Smooth muscle cell (in vitro differentiated cells): ENCODE data around the gene C10orf95. TPM values are rescaled to one million over a fixed set of nuclear protein-coding genes. Genes with fewer than 3 reads are reported as not detected.
"Not testable (repeated sequence)": the region's sequence is repeated elsewhere in the genome, so short reads cannot be mapped to it uniquely, and the experiment has no call there.

Source experiments
- DNase-seq: peaks from one replicate; lab custom pipeline; 2025; ENCODE audit not compliant: unreplicated experiment; lab: John Stamatoyannopoulos, UW
- H2AFZ ChIP-seq: fragments of 200-600 bp; sonication (generic); 2 replicates; pipeline ENCODE4 v1.6.0; 2016; ENCODE audit warnings: antibody characterized with exemption, low read depth, mild to moderate bottlenecking
- H3F3A ChIP-seq: fragments of 200-600 bp; sonication (generic); 2 replicates; pipeline ENCODE4 v1.6.0; 2017; ENCODE audit warnings: antibody characterized with exemption, low read depth
- H3K27ac ChIP-seq: fragments of 200-600 bp; sonication (generic); 2 replicates; pipeline ENCODE4 v1.5.1; 2016; ENCODE audit warnings: low read depth, mild to moderate bottlenecking
- H3K27me3 ChIP-seq: fragments of 200-600 bp; sonication (generic); 2 replicates; pipeline ENCODE4 v1.6.1; 2016; ENCODE audit warnings: low read depth, mild to moderate bottlenecking
- H3K36me3 ChIP-seq: fragments of 200-600 bp; sonication (generic); 2 replicates; pipeline ENCODE4 v1.5.1; 2016; ENCODE audit warnings: low read depth
- H3K4me1 ChIP-seq: fragments of 200-600 bp; sonication (generic); 2 replicates; pipeline ENCODE4 v1.5.1; 2016; ENCODE audit warnings: low read depth
- H3K4me2 ChIP-seq: fragments of 200-600 bp; sonication (generic); 2 replicates; pipeline ENCODE4 v1.6.0; 2016; ENCODE audit warnings: mild to moderate bottlenecking
- H3K4me3 ChIP-seq: fragments of 200-600 bp; sonication (generic); 2 replicates; pipeline ENCODE4 v1.5.1; 2016; ENCODE audit warnings: mild to moderate bottlenecking
- H3K79me2 ChIP-seq: fragments of 200-600 bp; sonication (generic); 2 replicates; pipeline ENCODE4 v1.6.0; 2016; ENCODE audit warnings: low read depth, mild to moderate bottlenecking
- H3K9ac ChIP-seq: fragments of 200-600 bp; sonication (generic); 2 replicates; pipeline ENCODE4 v1.6.0; 2016; ENCODE audit warnings: low read depth
- H3K9me3 ChIP-seq: fragments of 200-600 bp; sonication (generic); replicated peaks from 2 replicates; pipeline ENCODE4 v1.5.1; 2016; ENCODE audit warnings: low read depth
- H4K20me1 ChIP-seq: fragments of 200-600 bp; sonication (generic); 2 replicates; pipeline ENCODE4 v1.6.0; 2016; ENCODE audit warnings: low read depth
- WGBS: methylation state at CpG from one replicate; pipeline ENCODE4 v1.1.7; 2016; ENCODE audit warnings: low lambda C conversion rate; 5-methylcytosine and 5-hydroxymethylcytosine counted together
- polyA plus RNA-seq: library from polyadenylated mRNA; unstranded; fragments of >200 nt; fragmentation: Nextera tagmentation; extraction: Ambion mirVana; gene quantifications from 2 replicates; pipeline ENCODE4 v1.2.1, GENCODE V29; 2016
- total RNA-seq: library from RNA; depleted of rRNA; stranded (reverse); fragments of >200 nt; gene quantifications from 2 replicates; pipeline ENCODE4 v1.2.3, GENCODE V29; 2014
- TF ChIP-seq, protein P1 (sequence below): fragments of 200-600 bp; sonication (generic); IDR thresholded peaks from 2 replicates; pipeline ENCODE4 v1.5.1; 2017; ENCODE audit warnings: borderline replicate concordance, mild to moderate bottlenecking, antibody characterized with exemption; ENCODE audit not compliant: insufficient read depth, poor library complexity, severe bottlenecking

Gene C10orf95
- total and polyA plus RNA-seq, 2 experiments from 2014 or later, result 0.62 TPM; not detected in 1

DNA sequence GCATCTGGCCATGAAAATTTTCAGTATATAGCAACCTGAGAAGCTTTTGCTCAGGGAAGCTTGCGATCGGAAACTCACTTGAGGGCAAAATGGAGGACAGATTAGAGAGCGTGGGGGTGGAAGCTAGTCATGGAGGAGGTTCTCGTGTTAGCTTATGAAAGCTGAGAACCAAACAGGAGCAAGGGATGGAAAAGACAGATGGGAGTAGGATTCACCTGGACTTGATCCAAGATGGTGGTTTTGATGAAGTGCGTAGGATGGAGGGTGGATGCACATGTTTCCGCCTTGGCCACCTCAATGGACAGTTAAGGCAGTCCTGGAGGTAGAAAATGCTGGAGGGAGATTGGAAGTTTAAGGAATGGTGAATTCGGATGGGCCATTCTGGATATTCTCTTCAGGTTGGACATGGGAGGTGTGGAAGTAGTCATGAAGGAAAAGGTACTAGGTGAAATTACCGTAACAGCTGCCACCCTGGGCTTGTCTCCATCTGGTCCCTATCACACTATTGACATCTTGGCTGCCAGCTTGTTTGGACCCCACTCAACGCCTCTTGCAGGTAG, 6.3 kb upstream of the C10orf95 start:
- H3K36me3 ChIP-seq, result no peaks in the 10 kb centered on the region
- TF ChIP-seq, protein P1, sequence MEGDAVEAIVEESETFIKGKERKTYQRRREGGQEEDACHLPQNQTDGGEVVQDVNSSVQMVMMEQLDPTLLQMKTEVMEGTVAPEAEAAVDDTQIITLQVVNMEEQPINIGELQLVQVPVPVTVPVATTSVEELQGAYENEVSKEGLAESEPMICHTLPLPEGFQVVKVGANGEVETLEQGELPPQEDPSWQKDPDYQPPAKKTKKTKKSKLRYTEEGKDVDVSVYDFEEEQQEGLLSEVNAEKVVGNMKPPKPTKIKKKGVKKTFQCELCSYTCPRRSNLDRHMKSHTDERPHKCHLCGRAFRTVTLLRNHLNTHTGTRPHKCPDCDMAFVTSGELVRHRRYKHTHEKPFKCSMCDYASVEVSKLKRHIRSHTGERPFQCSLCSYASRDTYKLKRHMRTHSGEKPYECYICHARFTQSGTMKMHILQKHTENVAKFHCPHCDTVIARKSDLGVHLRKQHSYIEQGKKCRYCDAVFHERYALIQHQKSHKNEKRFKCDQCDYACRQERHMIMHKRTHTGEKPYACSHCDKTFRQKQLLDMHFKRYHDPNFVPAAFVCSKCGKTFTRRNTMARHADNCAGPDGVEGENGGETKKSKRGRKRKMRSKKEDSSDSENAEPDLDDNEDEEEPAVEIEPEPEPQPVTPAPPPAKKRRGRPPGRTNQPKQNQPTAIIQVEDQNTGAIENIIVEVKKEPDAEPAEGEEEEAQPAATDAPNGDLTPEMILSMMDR, result no peak
- peaks cover 30% of the 10 kb centered on the region for H3K4me1 ChIP-seq
- no peak for DNase-seq
- H3K27me3 ChIP-seq, result no peaks in the 10 kb centered on the region
- H3F3A ChIP-seq, result peaks cover 17% of the 10 kb centered on the region
- no peaks in the 10 kb centered on the region for H3K9me3 ChIP-seq
- no peak overlapping the region for H3K9ac ChIP-seq
- H2AFZ ChIP-seq, result no peak overlapping the region
- H3K4me3 ChIP-seq, result no peak overlapping the region
- no peak overlapping the region for H3K4me2 ChIP-seq
- H4K20me1 ChIP-seq, result peaks cover 6% of the 10 kb centered on the region
- no peaks in the 10 kb centered on the region for H3K79me2 ChIP-seq
- 95% methylated on average over 9 of the region's 9 CpGs for WGBS
- no peak overlapping the region for H3K27ac ChIP-seq

DNA sequence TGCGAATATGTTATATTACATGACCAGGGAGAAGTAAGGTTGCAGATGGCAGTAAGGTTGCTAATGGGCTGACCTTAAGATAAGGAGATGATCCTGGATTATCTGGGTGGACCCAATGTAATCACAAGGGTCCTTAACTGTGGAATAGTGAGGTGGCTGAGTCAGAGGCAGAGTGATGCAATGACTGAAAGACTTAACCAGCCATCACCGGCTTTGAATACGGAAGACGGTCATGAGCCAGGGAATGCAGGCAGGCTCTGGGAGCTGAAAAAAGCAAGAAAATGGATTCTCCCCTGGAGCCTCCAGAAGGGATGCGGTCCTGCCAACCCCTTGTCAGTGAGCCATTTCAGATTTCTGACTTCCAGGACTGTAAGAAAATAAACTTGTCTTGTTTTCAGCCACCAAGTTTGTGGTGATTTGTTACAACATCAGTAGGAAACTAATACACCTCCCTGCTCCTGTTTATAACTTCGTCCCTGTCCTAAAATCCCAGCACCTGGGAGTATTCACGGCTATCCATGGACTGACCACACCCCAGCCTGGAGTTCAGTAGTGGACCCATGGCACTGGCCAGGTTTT, 4.6 kb upstream of the C10orf95 start:
- Histone ChIP-seq H3K27me3 (no peaks in the 10 kb centered on the region), H3K4me1 (peaks cover 21% of the 10 kb centered on the region), H3K4me2 (peak overlapping the region; percentile 59), H3K36me3 (no peaks in the 10 kb centered on the region), H3F3A (peaks cover 25% of the 10 kb centered on the region), H3K79me2 (no peaks in the 10 kb centered on the region), H3K27ac (peak overlapping the region; percentile 77), H2AFZ (no peak overlapping the region), H4K20me1 (peaks cover 6% of the 10 kb centered on the region), H3K9ac (peak overlapping the region; percentile 44), H3K9me3 (no peaks in the 10 kb centered on the region), H3K4me3 (no peak overlapping the region)
- no peak for DNase-seq
- TF ChIP-seq, protein P1, result no peak
- WGBS, result 31% methylated on average over 7 of the region's 7 CpGs

DNA sequence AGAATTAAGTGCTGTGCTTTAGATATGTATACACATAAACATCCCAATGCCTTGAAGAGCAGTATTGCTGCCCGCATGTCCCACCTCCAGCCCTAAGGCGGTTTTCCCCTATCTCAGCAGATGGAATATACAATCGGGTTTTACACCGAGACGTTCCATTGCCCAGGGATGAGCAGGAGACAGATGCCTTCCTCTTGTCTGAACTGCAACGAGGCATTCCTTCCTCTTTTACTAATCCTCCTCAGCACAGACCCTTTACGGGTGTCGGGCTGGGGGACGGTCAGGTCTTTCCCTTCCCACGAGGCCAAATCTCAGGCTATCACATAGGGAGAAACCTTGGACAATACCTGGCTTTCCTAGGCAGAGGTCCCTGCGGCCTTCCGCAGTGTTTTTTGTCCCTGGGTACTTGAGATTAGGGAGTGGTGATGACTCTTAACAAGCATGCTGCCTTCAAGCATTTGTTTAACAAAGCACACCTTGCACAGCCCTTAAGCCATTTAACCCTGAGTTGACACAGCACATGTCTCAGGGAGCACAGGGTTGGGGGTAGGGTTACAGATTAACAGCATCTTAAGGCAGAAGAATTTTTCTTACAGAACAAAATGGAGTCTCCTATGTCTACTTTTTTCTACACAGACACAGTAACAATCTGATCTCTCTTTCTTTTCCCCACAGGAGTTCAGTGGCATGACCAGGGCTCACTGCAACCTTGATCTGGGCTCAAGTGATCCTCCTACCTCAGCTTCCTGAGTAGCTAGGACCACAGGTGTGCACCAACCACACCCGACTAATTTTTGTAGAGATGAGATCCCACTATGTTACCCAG, 3.5 kb upstream of the C10orf95 start:
- H3K36me3 ChIP-seq, H3K4me3 ChIP-seq, H3K27me3 ChIP-seq, H4K20me1 ChIP-seq, DNase-seq, H3K9me3 ChIP-seq, H3K79me2 ChIP-seq, H2AFZ ChIP-seq, H3K9ac ChIP-seq: not testable (repeated sequence)
- Histone ChIP-seq H3K4me2 (peak overlapping the region; percentile 59), H3F3A (peaks cover 25% of the 10 kb centered on the region), H3K4me1 (peaks cover 21% of the 10 kb centered on the region), H3K27ac (peak overlapping the region; percentile 77)
- WGBS, result 25% methylated on average over 13 of the region's 13 CpGs

DNA sequence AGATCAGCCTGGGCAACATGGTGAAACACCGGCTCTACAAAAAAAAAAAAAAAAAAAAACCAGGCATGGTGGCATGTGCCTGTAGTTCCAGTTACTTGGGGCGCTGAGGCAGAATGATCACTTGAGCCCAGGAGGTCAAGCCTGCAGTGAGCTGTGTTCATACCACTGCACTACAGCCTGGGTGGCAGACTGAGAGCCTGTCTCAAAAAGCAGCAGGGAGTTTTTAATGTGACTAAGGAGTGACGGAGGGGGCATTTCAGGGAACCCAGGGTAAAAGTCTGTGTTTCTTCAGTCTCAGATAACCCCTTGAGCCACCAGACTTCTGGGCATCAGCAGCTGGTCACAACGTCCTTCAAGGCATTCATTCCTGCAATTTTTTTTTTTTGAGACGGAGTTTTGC, 2.2 kb upstream of the C10orf95 start:
- TF ChIP-seq, protein P1, result no peak
- peak overlapping the region; percentile 8 for H3K9ac ChIP-seq
- peak overlapping the region; percentile 31 for H3K4me2 ChIP-seq
- peaks cover 25% of the 10 kb centered on the region for H3F3A ChIP-seq
- WGBS, result 53% methylated on average over 5 of the region's 5 CpGs
- no peaks in the 10 kb centered on the region for H3K36me3 ChIP-seq
- H3K27me3 ChIP-seq, result no peaks in the 10 kb centered on the region
- no peaks in the 10 kb centered on the region for H3K9me3 ChIP-seq
- H4K20me1 ChIP-seq, result peaks cover 6% of the 10 kb centered on the region
- no peak for DNase-seq
- H3K4me1 ChIP-seq, result peaks cover 21% of the 10 kb centered on the region
- H3K79me2 ChIP-seq, result no peaks in the 10 kb centered on the region
- H3K27ac ChIP-seq, result peak overlapping the region; percentile 77
- H2AFZ ChIP-seq, result no peak overlapping the region
- no peak overlapping the region for H3K4me3 ChIP-seq
